Muscle layer of duodenum (tissue), 2 donors: ENCODE results near the gene LGR6.

Experiments used
- H3K27ac ChIP-seq: one replicate; pipeline ENCODE4 v1.7.0; 2013; ENCODE audit warnings: mild to moderate bottlenecking, low read length
- H3K27me3 ChIP-seq: one replicate; pipeline ENCODE4 v1.7.0; 2013; ENCODE audit warnings: low read depth, mild to moderate bottlenecking, control low read depth, low read length
- H3K36me3 ChIP-seq, 2 donors: one replicate each; pipeline ENCODE4 v1.7.0; 2013; ENCODE audit warnings: low read length in 2 of 2, control low read depth in 1 of 2, mild to moderate bottlenecking in 1 of 2; ENCODE audit not compliant: insufficient read depth in 2 of 2, control insufficient read depth in 1 of 2
- H3K4me1 ChIP-seq, 2 donors: one replicate each; pipeline ENCODE4 v1.7.0; 2013; ENCODE audit warnings: low read length in 2 of 2, mild to moderate bottlenecking in 2 of 2, control low read depth in 1 of 2, moderate library complexity in 1 of 2; ENCODE audit not compliant: insufficient read depth in 2 of 2, control insufficient read depth in 1 of 2
- H3K4me3 ChIP-seq, 2 donors: one replicate each; pipeline ENCODE4 v1.7.0; 2013; ENCODE audit warnings: low read length in 2 of 2, low read depth in 1 of 2, mild to moderate bottlenecking in 1 of 2
- H3K9me3 ChIP-seq, 2 donors: one replicate each; pipeline ENCODE4 v1.7.0; 2013; ENCODE audit warnings: low read length in 2 of 2, control low read depth in 1 of 2, mild to moderate bottlenecking in 1 of 2; ENCODE audit not compliant: control insufficient read depth in 1 of 2
- donor health status: healthy.

LGR6 gene

GRCh38 chr1:202291961-202292712, 98.5 kb downstream of the LGR6 start:
- Histone ChIP-seq H3K36me3 (no peaks in the 10 kb centered on the region), H3K27ac (no peak overlapping the region), H3K4me1 (no peaks in the 10 kb centered on the region), H3K4me3 (no peak overlapping the region), H3K9me3 (no peaks in the 10 kb centered on the region), H3K27me3 (no peaks in the 10 kb centered on the region)

DNA sequence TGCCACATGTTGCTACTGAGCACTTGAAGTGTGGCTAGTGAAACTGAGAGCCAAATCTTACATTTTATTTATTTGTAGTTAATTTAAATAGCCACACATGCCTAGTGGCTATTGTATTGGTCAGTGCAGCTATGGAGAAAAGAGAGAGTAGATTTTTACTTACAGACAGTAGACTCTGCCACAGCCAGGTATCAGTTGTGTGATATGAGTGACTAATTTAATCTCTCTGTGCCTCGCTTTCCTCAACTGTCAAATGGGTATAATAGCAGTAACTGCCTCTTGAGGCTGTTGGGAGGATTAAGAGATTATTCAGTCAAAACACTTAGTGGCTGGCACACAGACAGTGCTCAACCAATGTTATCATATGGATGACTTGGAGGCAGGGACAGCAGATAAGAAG, 99.2 kb downstream of the LGR6 start:
- no peaks in the 10 kb centered on the region for H3K27me3 ChIP-seq
- H3K9me3 ChIP-seq, result no peaks in the 10 kb centered on the region
- H3K4me3 ChIP-seq, result no peak overlapping the region
- no peaks in the 10 kb centered on the region for H3K36me3 ChIP-seq
- no peaks in the 10 kb centered on the region for H3K4me1 ChIP-seq
- H3K27ac ChIP-seq, result no peak overlapping the region

- no peaks in the 10 kb centered on the region for H3K9me3 ChIP-seq
- H3K4me1 ChIP-seq, result no peaks in the 10 kb centered on the region
- H3K4me3 ChIP-seq, result no peak overlapping the region
- no peak overlapping the region for H3K27ac ChIP-seq
- no peaks in the 10 kb centered on the region for H3K36me3 ChIP-seq
- H3K27me3 ChIP-seq, result no peaks in the 10 kb centered on the region
Observed at GRCh38 chr1:202293569-202293968, 100.0 kb downstream of the LGR6 start.

DNA sequence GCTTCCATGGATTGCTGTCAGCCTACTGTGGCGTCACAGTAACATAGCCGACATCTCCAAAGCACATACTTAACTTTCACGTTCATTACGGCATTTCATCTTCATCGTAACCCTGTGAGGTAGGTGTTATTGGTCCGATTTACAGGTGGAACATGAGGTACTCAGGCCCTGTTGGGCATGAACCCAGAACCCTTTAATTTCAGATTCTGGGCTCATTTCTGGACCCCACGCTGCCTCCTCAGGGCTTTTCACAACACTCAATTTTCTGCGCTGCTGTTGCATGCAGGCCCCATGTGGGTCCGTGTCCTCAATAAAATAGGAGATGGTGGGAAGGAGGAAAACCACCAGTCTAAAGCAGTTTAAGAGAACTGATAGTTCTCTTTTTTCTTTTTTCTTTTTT, 108.6 kb downstream of the LGR6 start:
- Histone ChIP-seq H3K4me3 (no peak overlapping the region), H3K9me3 (no peaks in the 10 kb centered on the region), H3K27ac (no peak overlapping the region), H3K4me1 (no peaks in the 10 kb centered on the region), H3K36me3 (no peaks in the 10 kb centered on the region), H3K27me3 (no peaks in the 10 kb centered on the region)

DNA sequence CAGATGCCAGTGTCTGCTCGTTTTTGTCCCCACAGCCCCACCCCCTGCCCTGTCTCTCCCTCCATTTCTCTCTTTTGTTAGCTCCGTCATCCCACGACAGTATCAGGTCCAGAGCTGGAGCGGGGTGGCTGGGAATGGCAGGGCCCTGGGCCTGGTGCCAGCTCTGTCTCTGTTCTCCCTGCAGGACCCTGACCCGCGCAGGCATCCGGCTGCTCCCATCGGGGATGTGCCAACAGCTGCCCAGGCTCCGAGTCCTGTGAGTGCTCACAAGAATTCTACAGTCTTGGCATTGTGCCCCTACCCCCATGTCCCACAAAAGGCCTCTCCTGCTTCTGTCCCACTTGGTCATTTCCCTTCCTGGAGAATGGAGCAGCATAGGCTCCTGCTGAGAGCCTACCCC, 110.8 kb downstream of the LGR6 start:
- Histone ChIP-seq H3K27me3 (no peaks in the 10 kb centered on the region), H3K27ac (no peak overlapping the region), H3K4me3 (no peak overlapping the region), H3K9me3 (no peaks in the 10 kb centered on the region), H3K36me3 (no peaks in the 10 kb centered on the region), H3K4me1 (no peaks in the 10 kb centered on the region)

DNA sequence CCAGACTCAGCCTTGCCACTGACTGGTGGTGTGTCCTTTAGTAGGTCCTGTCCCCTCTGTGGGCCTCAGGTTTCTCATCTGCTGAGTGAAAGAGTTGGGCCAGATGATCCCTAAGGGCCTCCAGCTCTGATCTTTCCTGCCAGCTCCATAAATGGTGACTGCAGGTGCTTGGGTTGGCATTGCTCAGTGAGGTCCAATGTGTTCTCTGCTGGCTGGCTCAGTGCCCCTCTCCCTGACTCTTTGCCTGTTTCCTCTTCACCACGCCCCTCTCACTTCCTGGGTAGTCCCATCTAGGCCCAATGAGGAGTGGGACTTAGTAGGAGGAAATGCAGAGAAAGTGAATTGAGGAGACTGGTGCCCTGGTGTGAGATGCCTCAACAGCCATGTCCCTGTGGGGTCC, 111.6 kb downstream of the LGR6 start:
- Histone ChIP-seq H3K4me3 (no peak overlapping the region), H3K36me3 (no peaks in the 10 kb centered on the region), H3K9me3 (no peaks in the 10 kb centered on the region), H3K27me3 (no peaks in the 10 kb centered on the region), H3K4me1 (no peaks in the 10 kb centered on the region), H3K27ac (no peak overlapping the region)

DNA sequence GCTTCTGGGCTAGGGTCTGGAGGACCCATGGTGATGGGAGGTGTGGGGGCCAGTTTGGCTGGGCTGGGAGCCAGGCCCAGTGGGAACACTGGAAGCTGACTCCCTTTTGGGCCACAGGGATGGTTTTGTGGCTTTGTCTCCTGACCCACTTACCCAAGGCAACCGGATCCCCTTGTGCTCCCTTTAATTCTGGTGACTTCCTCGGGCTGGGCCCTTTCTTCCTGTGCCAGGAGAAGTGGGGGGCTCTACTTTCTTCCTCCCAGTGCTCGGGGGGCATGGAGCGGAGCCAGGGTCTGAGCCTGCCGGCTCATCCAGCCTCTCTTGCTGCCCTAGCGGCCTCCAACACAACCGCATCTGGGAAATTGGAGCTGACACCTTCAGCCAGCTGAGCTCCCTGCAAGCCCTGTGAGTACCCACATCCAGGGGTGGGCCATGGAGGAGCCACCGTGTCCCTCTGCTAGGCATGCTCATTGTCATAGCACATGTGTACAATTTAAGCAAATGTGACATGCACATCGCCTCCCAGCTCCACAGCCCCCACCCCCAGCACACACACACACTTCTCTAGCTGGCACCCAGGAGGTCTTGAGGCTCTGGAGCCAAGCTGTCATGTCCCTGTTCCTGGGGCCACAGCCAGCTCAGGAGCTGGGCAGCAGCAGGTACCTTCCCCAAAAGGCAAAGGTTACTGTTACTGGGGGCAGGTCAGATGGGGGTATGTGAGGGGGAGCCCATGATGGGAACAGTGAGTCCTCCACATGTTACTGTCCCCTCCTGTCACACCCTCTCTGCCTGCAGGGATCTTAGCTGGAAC, 113.1 kb downstream of the LGR6 start:
- H3K36me3 ChIP-seq, result no peaks in the 10 kb centered on the region
- H3K4me3 ChIP-seq, result no peak overlapping the region

DNA sequence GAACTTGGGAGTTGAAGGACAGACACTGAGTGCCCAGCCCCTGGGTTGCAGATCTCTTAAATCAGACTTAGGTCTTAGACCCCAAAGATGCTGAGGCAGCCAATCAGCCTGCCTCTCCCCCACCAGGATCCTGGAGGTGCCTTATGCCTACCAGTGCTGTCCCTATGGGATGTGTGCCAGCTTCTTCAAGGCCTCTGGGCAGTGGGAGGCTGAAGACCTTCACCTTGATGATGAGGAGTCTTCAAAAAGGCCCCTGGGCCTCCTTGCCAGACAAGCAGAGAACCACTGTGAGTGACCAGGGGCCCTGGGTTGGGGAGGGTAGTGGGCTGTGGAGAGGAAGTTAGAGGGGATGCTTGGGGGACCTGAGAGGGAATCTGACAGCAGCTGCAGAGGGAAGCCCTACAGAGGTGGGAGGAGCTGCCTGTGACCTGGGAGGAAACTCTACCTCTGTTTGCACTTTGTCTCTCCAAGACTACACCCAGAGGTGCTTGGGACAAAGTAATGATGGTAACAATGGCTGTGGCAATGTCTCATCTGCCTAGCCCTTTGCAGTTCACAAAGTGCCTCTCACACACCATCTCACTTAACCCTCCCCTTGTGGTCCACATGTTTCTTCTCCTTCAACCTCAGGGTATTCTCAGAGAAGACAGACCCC, 116.6 kb downstream of the LGR6 start:
- no peak overlapping the region for H3K27ac ChIP-seq
- no peak overlapping the region for H3K4me3 ChIP-seq
- H3K4me1 ChIP-seq, result no peaks in the 10 kb centered on the region
- no peaks in the 10 kb centered on the region for H3K36me3 ChIP-seq
- H3K9me3 ChIP-seq, result no peaks in the 10 kb centered on the region
- H3K27me3 ChIP-seq, result peaks cover 3% of the 10 kb centered on the region

More for the DNA sequence above, 113.1 kb downstream of the LGR6 start:
- H3K27ac ChIP-seq, result no peak overlapping the region
- no peaks in the 10 kb centered on the region for H3K27me3 ChIP-seq
- H3K4me1 ChIP-seq, result no peaks in the 10 kb centered on the region
- no peaks in the 10 kb centered on the region for H3K9me3 ChIP-seq

DNA sequence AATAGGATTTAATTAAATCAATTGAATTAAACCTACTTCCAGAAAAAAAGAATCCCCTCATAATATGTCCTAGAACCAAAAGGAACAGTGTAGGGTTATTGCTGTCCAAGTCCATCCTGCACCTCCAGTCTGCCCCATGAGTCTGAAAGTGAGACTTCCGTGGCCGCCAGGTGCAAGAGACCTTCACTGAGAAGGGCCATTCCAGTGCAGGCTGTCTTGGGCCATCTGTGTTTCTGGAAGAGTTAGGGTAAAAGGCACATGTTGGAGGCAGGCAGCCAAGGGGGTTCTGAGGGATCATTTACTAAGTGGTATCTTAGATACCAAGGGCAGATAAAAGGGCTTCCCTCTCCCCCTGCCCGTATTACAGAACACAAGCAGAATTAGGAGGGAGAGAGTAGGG, 117.1 kb downstream of the LGR6 start:
- Histone ChIP-seq H3K4me1 (no peaks in the 10 kb centered on the region), H3K36me3 (no peaks in the 10 kb centered on the region), H3K27me3 (peaks cover 3% of the 10 kb centered on the region), H3K27ac (no peak overlapping the region), H3K4me3 (no peak overlapping the region), H3K9me3 (no peaks in the 10 kb centered on the region)

DNA sequence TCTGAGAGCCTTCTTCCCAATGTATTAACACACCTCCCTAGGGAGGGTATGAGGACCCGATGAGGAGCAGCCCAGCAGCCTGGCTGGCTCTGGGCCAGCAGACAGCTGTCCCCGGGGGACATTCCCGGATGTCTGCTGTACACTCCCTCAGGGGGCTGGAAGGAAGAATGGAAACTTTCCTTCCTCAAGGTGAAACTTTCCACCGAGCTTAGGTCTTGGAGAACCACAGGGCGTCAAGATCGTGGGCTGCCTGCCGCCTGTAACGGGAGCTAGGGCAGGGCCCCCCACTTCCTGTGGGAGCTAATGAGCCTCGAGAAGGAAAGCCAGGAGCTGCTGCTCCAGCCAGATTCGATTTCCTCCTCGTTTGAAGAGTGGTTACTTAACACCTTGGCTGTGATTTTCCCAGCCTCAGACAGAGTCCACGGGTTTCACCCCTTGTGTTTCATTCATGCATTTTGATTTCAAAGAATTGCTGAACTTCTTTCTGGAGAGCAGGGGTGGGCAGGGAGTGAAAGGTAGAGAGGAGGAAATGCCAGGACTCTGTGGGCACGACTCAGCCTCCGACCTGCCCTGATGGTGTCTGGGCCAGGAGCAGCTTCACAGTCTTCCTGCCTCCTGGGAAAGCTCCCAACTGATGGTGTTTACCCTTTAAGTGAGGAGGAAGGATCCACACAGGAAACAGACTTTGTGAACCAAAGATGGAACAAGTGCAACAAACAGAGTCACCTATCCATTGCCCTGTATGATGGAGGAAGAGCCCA, 118.5 kb downstream of the LGR6 start:
- peaks cover 3% of the 10 kb centered on the region for H3K27me3 ChIP-seq
- no peaks in the 10 kb centered on the region for H3K36me3 ChIP-seq
- H3K4me1 ChIP-seq, result no peaks in the 10 kb centered on the region
- no peak overlapping the region for H3K4me3 ChIP-seq
- no peaks in the 10 kb centered on the region for H3K9me3 ChIP-seq
- H3K27ac ChIP-seq, result no peak overlapping the region
